H1 (cell line): ENCODE results near the gene MGAT4B. TPM values are rescaled to one million over a fixed set of nuclear protein-coding genes. Genes with fewer than 3 reads are reported as not detected.

Experiments used
- CHD7 ChIP-seq: fragments of 300-600 bp; sonication (generic); IDR thresholded peaks from 2 replicates; pipeline ENCODE4 v1.7.1; 2012; ENCODE audit warnings: low read length, moderate library complexity, mild to moderate bottlenecking, inconsistent platforms; ENCODE audit not compliant: insufficient replicate concordance
- EZH2 ChIP-seq: fragments of 200-600 bp; sonication (generic); IDR thresholded peaks from 2 replicates; pipeline ENCODE4 v1.7.1; 2012; ENCODE audit warnings: low read depth, mild to moderate bottlenecking, moderate library complexity, low read length, inconsistent platforms; ENCODE audit not compliant: severe bottlenecking
- HDAC2 ChIP-seq, 2 experiments: fragments of 300-600 bp in 1 of 2; sonication (generic) in 1 of 2; IDR thresholded peaks; 2 replicates each; pipeline ENCODE4 v1.6.1; 2011 to 2012; ENCODE audit warnings: low read depth in 2 of 2, low read length in 2 of 2, mild to moderate bottlenecking in 2 of 2, moderate library complexity in 2 of 2, borderline replicate concordance in 1 of 2, inconsistent platforms in 1 of 2
- RBBP5 ChIP-seq: IDR thresholded peaks from 2 replicates; pipeline ENCODE4 v1.7.1; 2012; ENCODE audit warnings: low read depth, mild to moderate bottlenecking, inconsistent platforms, low read length, moderate library complexity, borderline replicate concordance
- RFX5 ChIP-seq: IDR thresholded peaks from 2 replicates; pipeline ENCODE4 v1.6.1; 2011; ENCODE audit warnings: low read depth, low read length, improper control_type of control experiment, borderline replicate concordance
- polyA plus RNA-seq, 7 experiments: library from polyadenylated mRNA; depleted of rRNA in 3 of 7; stranded (reverse) in 5 of 7; unstranded in 2 of 7; fragments of >200 nt in 5 of 7; fragments of 200-250 nt in 2 of 7; gene quantifications; 1 replicate in 5 of 7; 2 replicates in 1 of 7; 4 replicates in 1 of 7; pipeline versions ENCODE4 v1.2.1 to v1.2.3, GENCODE V29; 2011 to 2013; ENCODE audit warnings: missing spikeins in 2 of 7, mixed read lengths in 2 of 7
- total RNA-seq: library from RNA; stranded (reverse); fragmentation: NEBNext Ultra II Directional; extraction: Animal tissue kit (Norgen Biotek cat#: 25700); gene quantifications from 2 replicates; pipeline ENCODE4 v1.2.1, GENCODE V29; 2021

The MGAT4B gene
- total and polyA plus RNA-seq, 2 of the 8 experiments (the other 6 are each of a cell fraction or from before 2014, with no cell fraction given): 116 to 128 TPM

- TF ChIP-seq EZH2 (no peak), HDAC2 (IDR thresholded peaks at IDR 0.05; ENCODE audit: borderline replicate concordance in 1 of 2, low read depth in 2 of 2, low read length in 2 of 2) (no peak), RBBP5 (no peak), RFX5 (no peak), CHD7 (no peak)
Observed at GRCh38 chr5:179805070-179805528, 1.6 kb downstream of the MGAT4B start (continued).
